ENCODE measurements around the gene SCG3.

DNA sequence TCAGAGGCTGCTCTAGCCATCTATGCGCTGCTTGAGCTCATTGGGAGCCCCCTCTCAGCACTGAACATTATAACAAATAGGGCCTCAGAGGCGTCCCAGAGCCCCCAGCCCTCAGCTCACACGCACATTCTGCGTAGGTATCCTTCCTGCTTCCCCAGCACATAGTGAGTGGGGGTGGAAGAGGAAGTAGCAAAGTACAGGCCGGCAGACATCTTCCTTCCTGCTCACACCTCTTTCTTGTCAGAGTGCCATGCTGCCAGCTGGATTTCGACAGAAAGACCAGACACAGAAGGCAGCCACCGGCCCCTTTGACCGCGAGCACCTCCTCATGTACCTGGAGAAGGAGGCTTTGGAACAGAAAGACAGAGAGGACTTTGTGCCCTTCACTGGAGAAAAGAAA is 86.7 kb downstream of the SCG3 start:
- TF ChIP-seq BHLHE40 (IDR thresholded peaks at IDR 0.05; ENCODE audit: borderline replicate concordance): no peak
- no peak for TF ChIP-seq NFRKB (IDR thresholded peaks at IDR 0.05)
- TF ChIP-seq FOXA1 (IDR thresholded peaks at IDR 0.05): no peak
- TF ChIP-seq, protein P1, sequence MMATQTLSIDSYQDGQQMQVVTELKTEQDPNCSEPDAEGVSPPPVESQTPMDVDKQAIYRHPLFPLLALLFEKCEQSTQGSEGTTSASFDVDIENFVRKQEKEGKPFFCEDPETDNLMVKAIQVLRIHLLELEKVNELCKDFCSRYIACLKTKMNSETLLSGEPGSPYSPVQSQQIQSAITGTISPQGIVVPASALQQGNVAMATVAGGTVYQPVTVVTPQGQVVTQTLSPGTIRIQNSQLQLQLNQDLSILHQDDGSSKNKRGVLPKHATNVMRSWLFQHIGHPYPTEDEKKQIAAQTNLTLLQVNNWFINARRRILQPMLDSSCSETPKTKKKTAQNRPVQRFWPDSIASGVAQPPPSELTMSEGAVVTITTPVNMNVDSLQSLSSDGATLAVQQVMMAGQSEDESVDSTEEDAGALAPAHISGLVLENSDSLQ (IDR thresholded peaks at IDR 0.05): no peak
- no peak for TF ChIP-seq HDGF (IDR thresholded peaks at IDR 0.05; ENCODE audit: borderline replicate concordance)
- TF ChIP-seq TARDBP (IDR thresholded peaks at IDR 0.05): no peak
- no peak for TF ChIP-seq SUZ12 (IDR thresholded peaks at IDR 0.05)
- TF ChIP-seq FOXK2 (IDR thresholded peaks at IDR 0.05): no peak
- TF ChIP-seq ARNT (IDR thresholded peaks at IDR 0.05): no peak
- no peak for TF ChIP-seq FOXM1 (IDR thresholded peaks at IDR 0.05; ENCODE audit: borderline replicate concordance)

Measured in HEK293T (cell line).